ENCODE results near the gene RNGTT. TPM values are rescaled to one million over a fixed set of nuclear protein-coding genes. Genes with fewer than 3 reads are reported as not detected.

RNGTT gene
- total RNA-seq: 13.5 and 14.4 TPM in 2 replicates

DNA sequence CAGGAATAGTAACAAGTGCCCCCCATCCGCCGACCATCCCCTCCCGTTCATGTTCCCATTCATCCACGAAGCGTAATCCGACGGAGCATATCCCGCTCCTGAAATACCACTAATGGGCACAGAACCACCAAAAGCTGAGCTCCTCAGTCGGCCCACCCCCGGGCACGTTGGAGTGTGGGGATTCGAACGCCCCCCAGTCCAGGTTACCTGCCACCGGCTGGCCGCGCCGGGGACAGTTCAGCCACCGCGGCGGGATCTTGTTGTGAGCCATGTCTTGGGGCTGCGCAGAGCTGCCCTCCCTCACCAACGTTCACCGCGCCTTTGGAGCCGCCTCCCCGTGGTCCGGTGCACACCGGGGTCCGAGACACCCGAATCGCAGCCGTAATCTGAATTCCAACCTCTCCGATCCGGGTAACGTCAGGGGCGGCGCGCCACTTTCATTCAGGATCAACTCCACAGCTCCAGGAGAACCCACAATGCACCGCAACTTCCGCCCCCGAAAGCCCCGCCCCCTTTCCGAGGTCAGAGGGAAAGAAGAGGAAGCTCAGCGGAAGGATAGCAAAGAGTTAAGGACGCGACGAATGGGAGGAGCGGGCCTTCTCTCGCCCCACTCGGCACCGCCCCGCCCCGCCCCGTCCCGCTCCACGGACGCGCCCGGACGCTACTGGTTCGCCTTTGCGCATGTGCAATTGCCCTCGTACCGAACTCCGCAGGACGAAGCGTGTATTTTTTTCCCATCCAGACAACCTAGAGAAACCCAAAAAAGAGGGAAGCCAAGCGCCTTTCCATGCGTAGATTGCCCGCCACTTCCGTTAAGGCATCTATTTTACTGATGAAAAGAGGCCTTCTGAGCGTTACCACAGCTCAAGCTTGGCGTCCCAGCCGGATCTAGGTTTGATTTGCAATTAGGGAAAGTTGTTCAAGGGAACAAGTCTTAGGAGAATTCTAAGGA is at the start of gene RNGTT:
Gene RNGTT, minus strand, starts transcription at position 480 of the 952 bp plus-strand sequence. Its CDS starts 209 bp downstream, at position 271.

Other genes with a start within 250 kb of the RNGTT start
- gene PNRC1, start 117.1 kb upstream of the RNGTT start, total RNA-seq: 58.0 and 61.3 TPM in 2 replicates
- 0.09 and 0.28 TPM in 2 replicates for gene SRSF12, start 154.5 kb upstream of the RNGTT start, total RNA-seq
- gene PM20D2, start 182.4 kb upstream of the RNGTT start, total RNA-seq: 1.8 and 2.0 TPM in 2 replicates

Measured in smooth muscle cell of bladder (primary cell).